ENCODE measurements around the gene RALGPS1. TPM values are rescaled to one million over a fixed set of nuclear protein-coding genes. Genes with fewer than 3 reads are reported as not detected.
"Not testable (repeated sequence)": the region's sequence is repeated elsewhere in the genome, so short reads cannot be mapped to it uniquely, and the experiment has no call there.

The RALGPS1 gene
- total and polyA plus RNA-seq, 2 of the 8 experiments (the other 6 are each of a cell fraction or from before 2014, with no cell fraction given), result 20.0 to 23.5 TPM

DNA sequence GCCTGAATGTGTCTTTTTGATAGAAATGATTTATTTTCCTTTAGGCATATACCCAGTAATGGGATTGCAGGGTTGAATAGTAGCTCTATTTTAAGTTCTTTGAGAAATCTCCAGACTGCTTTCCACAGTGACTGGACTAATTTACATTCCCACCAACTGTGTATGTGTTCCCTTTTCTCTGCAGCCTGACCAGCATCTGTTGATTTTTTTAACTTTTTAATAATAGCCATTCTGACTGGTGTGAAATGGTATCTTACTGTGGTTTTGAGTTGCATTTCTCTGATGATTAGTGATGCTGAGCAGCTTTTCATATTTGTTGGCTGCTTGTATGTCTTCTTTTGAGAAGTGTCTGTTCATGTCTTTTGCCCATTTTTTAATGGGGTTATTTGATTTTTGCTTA, 232.3 kb downstream of the RALGPS1 start:
- H3K27ac ChIP-seq (ENCODE audit: low read depth, low read length); H3K4me1 ChIP-seq (replicated peaks in 1 of 4; ENCODE audit: control insufficient read depth in 3 of 4, insufficient read depth in 4 of 4, low read length in 3 of 4); H3K79me2 ChIP-seq (ENCODE audit: control insufficient read depth in 1 of 2, insufficient read depth in 2 of 2, low read length in 2 of 2); H2BK15ac ChIP-seq (ENCODE audit: low read length); H4K91ac ChIP-seq (replicated peaks; ENCODE audit: insufficient read length, low read length); H2AK5ac ChIP-seq (ENCODE audit: low read depth, low read length); H3K23me2 ChIP-seq (ENCODE audit: low read depth, low read length); H3K4me2 ChIP-seq (ENCODE audit: insufficient read depth in 1 of 2, low read depth in 2 of 2, low read length in 2 of 2); H4K8ac ChIP-seq (ENCODE audit: extremely low read depth, insufficient read depth, low read length); H2BK12ac ChIP-seq (ENCODE audit: low read depth, low read length); H3K14ac ChIP-seq (ENCODE audit: insufficient read length); H4K5ac ChIP-seq (ENCODE audit: insufficient read length, low read depth, low read length); H3K56ac ChIP-seq (replicated peaks; ENCODE audit: insufficient read length, low read depth, low read length); H3K36me3 ChIP-seq (ENCODE audit: control insufficient read depth in 2 of 4, insufficient read depth in 4 of 4, low read length in 3 of 4); H3K79me1 ChIP-seq (ENCODE audit: low read depth, low read length); H3K23ac ChIP-seq (ENCODE audit: insufficient read length); H4K20me1 ChIP-seq (replicated peaks in 1 of 2; ENCODE audit: control insufficient read depth in 1 of 2, insufficient read depth in 2 of 2, low read length in 2 of 2); H3K9ac ChIP-seq (replicated peaks in 1 of 4; ENCODE audit: extremely low read depth in 1 of 4, low read depth in 3 of 4, low read length in 3 of 4); H2BK5ac ChIP-seq (ENCODE audit: low read depth, low read length); H2BK120ac ChIP-seq (replicated peaks; ENCODE audit: low read depth, low read length); DNase-seq (ENCODE audit: low read depth in 1 of 2, low spot score in 2 of 2); H3K4me3 ChIP-seq (ENCODE audit: extremely low read depth in 1 of 4, insufficient read depth in 2 of 4, low read depth in 3 of 4, low read length in 4 of 4); H2AFZ ChIP-seq (ENCODE audit: low read length); H3K18ac ChIP-seq (ENCODE audit: extremely low read depth, low read length); H2BK20ac ChIP-seq (ENCODE audit: low read length); H3K9me3 ChIP-seq (ENCODE audit: insufficient read depth in 2 of 2, low read depth in 1 of 2, low read length in 1 of 2); H3K27me3 ChIP-seq (replicated peaks in 1 of 4; ENCODE audit: control insufficient read depth in 3 of 4, extremely low read depth in 1 of 4, insufficient read depth in 3 of 4, low read length in 3 of 4); FAIRE-seq; POLR2A ChIA-PET (ENCODE audit: partially characterized antibody); H3K4ac ChIP-seq (replicated peaks; ENCODE audit: insufficient read length, low read depth, low read length): not testable (repeated sequence)
- CTCF ChIA-PET (ENCODE audit: partially characterized antibody), result interaction anchor here (0.6 to 2.2 kb wide), 9 partner anchors 13 to 212 kb away, joined by 3 to 7 read pairs (median 3); no protein-coding TSS in a partner anchor

All from H1 (cell line).